ENCODE data around the gene HES7. TPM values are rescaled to one million over a fixed set of nuclear protein-coding genes. Genes with fewer than 3 reads are reported as not detected.
"Not testable (repeated sequence)": the region's sequence is repeated elsewhere in the genome, so short reads cannot be mapped to it uniquely, and the experiment has no call there.

Gene HES7
- total RNA-seq, 1 experiment from 2014 or later: 0.61 TPM

GRCh38 chr17:8079291-8080207 is 44.4 kb downstream of the HES7 start (continued):
- TF ChIP-seq ZBTB33 (IDR thresholded peaks at IDR 0.05; ENCODE audit: extremely low read depth, insufficient replicate concordance, low read length) (no peak), ZFX (IDR thresholded peaks at IDR 0.05) (peak; percentile 84; the same call in 1 of the 2 replicates), CBX3 (IDR thresholded peaks at IDR 0.05; ENCODE audit: low read depth) (peak; percentile 96), EZH2phosphoT487 (IDR thresholded peaks at IDR 0.05; ENCODE audit: borderline replicate concordance) (no peak), ELF1 (IDR thresholded peaks at IDR 0.05; ENCODE audit: borderline replicate concordance, low read depth) (no peak)

DNA sequence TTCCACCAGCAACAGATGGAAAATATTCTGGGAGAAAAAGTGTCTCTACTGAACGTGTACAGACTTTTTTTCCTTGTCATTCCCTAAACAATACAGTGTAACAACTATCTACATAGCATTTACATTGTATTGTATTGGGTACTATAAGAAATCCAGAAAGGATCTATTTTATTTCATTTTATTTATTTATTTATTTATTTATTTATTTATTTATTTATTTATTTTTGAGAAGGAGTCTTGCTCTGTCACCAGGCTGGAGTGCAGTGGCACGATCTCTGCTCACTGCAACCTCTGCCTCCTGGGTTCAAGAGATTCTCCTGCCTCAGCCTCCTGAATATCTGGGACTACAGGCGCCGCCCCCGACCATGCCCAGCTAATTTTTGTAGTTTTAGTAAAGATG is 46.0 kb downstream of the HES7 start:
- CTCF ChIA-PET: interaction anchor here (1.9 kb wide), 1 partner anchor 18 kb away, joined by 10 read pairs; no protein-coding TSS in a partner anchor
- intact Hi-C loops (cut with micrococcal nuclease): loop anchor here (5.0 kb wide), 1 partner anchor 39 kb away; the partner anchor contains the start of gene ALOXE3
- RAD21 ChIA-PET (ENCODE audit: low non-redundant PET in 1 of 2, low total read pairs in 2 of 2, uncharacterized antibody in 2 of 2, unreplicated experiment in 2 of 2); H3K9me3 ChIP-seq (ENCODE audit: control insufficient read depth in 1 of 2, insufficient read depth in 1 of 2, low read depth in 1 of 2, low read length in 2 of 2); H3K27me3 ChIP-seq (ENCODE audit: insufficient read depth, low read length); BruUV-seq (replicated peaks); H3K4me3 ChIP-seq (replicated peaks in 1 of 2; ENCODE audit: low read depth in 1 of 2, low read length in 2 of 2); H3K79me2 ChIP-seq (ENCODE audit: insufficient read depth, low read length); H3K27ac ChIP-seq (ENCODE audit: low read depth, low read length); POLR2A ChIA-PET; ATAC-seq; H4K20me1 ChIP-seq (ENCODE audit: insufficient read depth); H3K9ac ChIP-seq (ENCODE audit: low read length); H3K4me2 ChIP-seq (ENCODE audit: low read length); H3K36me3 ChIP-seq (ENCODE audit: control insufficient read depth in 1 of 2, insufficient read depth in 2 of 2, low read length in 2 of 2); H3K9me2 ChIP-seq (ENCODE audit: insufficient read depth); DNase-seq (ENCODE audit: low read depth, low spot score); H2AFZ ChIP-seq (ENCODE audit: low read depth, low read length, poor library complexity, severe bottlenecking): not testable (repeated sequence)
- H3K4me1 ChIP-seq (ENCODE audit: control insufficient read depth in 1 of 2, insufficient read depth in 2 of 2, low read length in 2 of 2): peaks cover 2 to 39% of the 10 kb centered on the region in 2 experiments; a peak in 3 of 4 replicates
